HepG2 (cell line): ENCODE data around the gene TM2D1. TPM values are rescaled to one million over a fixed set of nuclear protein-coding genes. Genes with fewer than 3 reads are reported as not detected.

Experiments
- ATAC-seq: fragments of 200-7000 bp; cut with Tn5 transposase; 3 replicates; pipeline ENCODE4 v1.9.1; 2020; ENCODE audit warnings: mild to moderate bottlenecking, moderate library complexity
- BruUV-seq: library from RNA; stranded (reverse); fragments of 400-500 nt; replicated peaks from 2 replicates; lab custom pipeline; 2021; lab: Mats Ljungman, UMichigan
- CTCF ChIA-PET: fragments of 300-600 bp; formaldehyde crosslinking; extraction: SDS; loops from one replicate; lab custom pipeline; 2021; ENCODE audit warnings: low total read pairs, inconsistent platforms, low intra/inter-chr PET ratio; lab: Yijun Ruan, JAX
- POLR2A ChIA-PET: fragments of 350-600 bp; sonication (Branson Sonifier 250); formaldehyde crosslinking; loops from one replicate; lab custom pipeline; 2020; ENCODE audit warnings: antibody characterized with exemption, inconsistent platforms; lab: Yijun Ruan, JAX
- DNase-seq: peaks from one replicate; pipeline ENCODE4 v3.0.0-alpha.2; 2015; ENCODE audit warnings: low spot score
- FAIRE-seq: peaks from 3 replicates; lab custom pipeline; 2011; peaks lifted over from hg19 to GRCh38; lab: Jason Lieb, UNC
- H2AFZ ChIP-seq: one replicate; pipeline ENCODE4 v1.6.1; 2011; ENCODE audit warnings: low read length, inconsistent platforms
- H3K27ac ChIP-seq: fragments of 300-600 bp; 3 replicates; pipeline ENCODE4 v1.8.0; 2011; ENCODE audit warnings: mixed run types, mild to moderate bottlenecking, mixed read lengths, low read length, inconsistent platforms; ENCODE audit not compliant: insufficient read depth; ENCODE audit errors: extremely low read length
- H3K27me3 ChIP-seq, 2 experiments: fragments of 200-600 bp in 1 of 2; 2 replicates in 1 of 2; 3 replicates in 1 of 2; pipeline versions ENCODE4 v1.6.0 to v1.8.0; 2011; ENCODE audit warnings: low read length in 2 of 2, mild to moderate bottlenecking in 2 of 2, moderate library complexity in 2 of 2, inconsistent platforms in 1 of 2; ENCODE audit not compliant: insufficient read depth in 2 of 2, control insufficient read depth in 1 of 2
- H3K36me3 ChIP-seq, 2 experiments: fragments of 200-600 bp in 1 of 2; replicated peaks in 1 of 2; 2 replicates in 1 of 2; 3 replicates in 1 of 2; pipeline versions ENCODE4 v1.5.1 to v1.8.0; 2011; ENCODE audit warnings: low read length in 2 of 2, inconsistent platforms in 1 of 2; ENCODE audit not compliant: insufficient read depth in 2 of 2, control insufficient read depth in 1 of 2
- H3K4me1 ChIP-seq: 2 replicates; pipeline ENCODE4 v1.5.1; 2012; ENCODE audit warnings: low read length, inconsistent platforms; ENCODE audit not compliant: insufficient read depth
- H3K4me2 ChIP-seq: 2 replicates; pipeline ENCODE4 v1.6.0; 2011; ENCODE audit warnings: low read depth, low read length, inconsistent platforms
- H3K4me3 ChIP-seq, 3 experiments: fragments of 200-600 bp in 1 of 3; sonication (generic), shearing (Covaris generic) in 1 of 3; replicated peaks in 1 of 3; 2 replicates each; pipeline ENCODE4 v1.5.1; 2011 to 2016; ENCODE audit warnings: low read length in 3 of 3, inconsistent platforms in 2 of 3, low read depth in 2 of 3, mild to moderate bottlenecking in 2 of 3, control low read depth in 1 of 3, mixed read lengths in 1 of 3; ENCODE audit not compliant: insufficient read depth in 1 of 3
- H3K79me2 ChIP-seq: one replicate; pipeline ENCODE4 v1.6.1; 2011; ENCODE audit warnings: low read length, inconsistent platforms; ENCODE audit not compliant: insufficient read depth
- H3K9ac ChIP-seq: 2 replicates; pipeline ENCODE4 v1.6.0; 2011; ENCODE audit warnings: mild to moderate bottlenecking, low read depth, low read length, inconsistent platforms; ENCODE audit not compliant: insufficient read depth
- H3K9me3 ChIP-seq: 2 replicates; pipeline ENCODE4 v1.5.1; 2012; ENCODE audit warnings: mild to moderate bottlenecking, low read length
- H4K20me1 ChIP-seq: 2 replicates; pipeline ENCODE4 v1.6.0; 2011; ENCODE audit warnings: inconsistent platforms, mild to moderate bottlenecking, low read length, moderate library complexity; ENCODE audit not compliant: insufficient read depth
- CREBL2 ChIP-seq: sonication (generic); formaldehyde crosslinking; IDR thresholded peaks from 2 replicates; pipeline ENCODE4 v1.8.1; 2023; ENCODE audit warnings: missing genetic modification reagents, mild to moderate bottlenecking, borderline replicate concordance
- ELF3 ChIP-seq: IDR thresholded peaks from 2 replicates; pipeline ENCODE4 v1.6.1; 2016; ENCODE audit warnings: missing genetic modification reagents, missing compliant biosample characterization
- ETV5 ChIP-seq: IDR thresholded peaks from 2 replicates; pipeline ENCODE4 v1.6.1; 2018; ENCODE audit warnings: missing biosample characterization, missing genetic modification reagents, inconsistent platforms, borderline replicate concordance
- FOXP1 ChIP-seq, 2 experiments: fragments of 450-650 bp in 1 of 2; IDR thresholded peaks; 2 replicates each; pipeline ENCODE4 v1.6.1; 2017 to 2018; ENCODE audit warnings: antibody characterized with exemption in 1 of 2
- HDAC1 ChIP-seq: sonication (generic); formaldehyde crosslinking; IDR thresholded peaks from 2 replicates; pipeline ENCODE4 v1.5.1; 2020; ENCODE audit warnings: mild to moderate bottlenecking, missing genetic modification reagents
- PPARG ChIP-seq: conservative IDR thresholded peaks from 2 replicates; pipeline ENCODE4 v1.6.1; 2016; ENCODE audit warnings: missing biosample characterization, missing genetic modification reagents
- RXRB ChIP-seq: IDR thresholded peaks from 2 replicates; pipeline ENCODE4 v1.6.1; 2016; ENCODE audit warnings: borderline replicate concordance, missing genetic modification reagents, missing compliant biosample characterization
- SOX6 ChIP-seq, 2 experiments: fragments of 450-650 bp in 1 of 2; sonication (generic) in 1 of 2; formaldehyde crosslinking in 1 of 2; IDR thresholded peaks; 2 replicates each; pipeline versions ENCODE4 v1.4.0 to v1.6.1; 2017 to 2020; ENCODE audit warnings: antibody characterized with exemption in 1 of 2, mild to moderate bottlenecking in 1 of 2, missing genetic modification reagents in 1 of 2
- ZBTB3 ChIP-seq: sonication (generic); formaldehyde crosslinking; IDR thresholded peaks from 2 replicates; pipeline ENCODE4 v1.4.0; 2020; ENCODE audit warnings: low read depth, mild to moderate bottlenecking, moderate library complexity, missing genetic modification reagents, borderline replicate concordance
- WGBS: methylation state at CpG from one replicate; pipeline ENCODE4 v1.1.6; 2017; ENCODE audit warnings: low lambda C conversion rate; 5-methylcytosine and 5-hydroxymethylcytosine counted together
- in situ Hi-C: cut with HindIII; loops from 2 replicates; pipeline ENCODE4 v1.10.0; 2017; ENCODE audit warnings: low pct_unique_long_range_greater_than_20kb; ENCODE audit not compliant: extremely low pct_ligation_motif_present
- intact Hi-C: fragments of 100-400 bp; cut with micrococcal nuclease; formaldehyde crosslinking; loops from one replicate; pipeline ENCODE4 v1.10.0; 2022; ENCODE audit not compliant: unreplicated experiment
- polyA plus RNA-seq, 8 experiments: library from polyadenylated mRNA; depleted of rRNA in 3 of 8; stranded (reverse) in 7 of 8; unstranded in 1 of 8; fragments of >200 nt; fragmentation: Illumina TruSeq in 4 of 8; extraction: Trizol in 4 of 8; gene quantifications; 2 replicates each; pipeline versions ENCODE4 v1.2.1 to v1.2.3, GENCODE V29; 2011 to 2016; ENCODE audit warnings: low read depth in 4 of 8, missing spikeins in 1 of 8, mixed read lengths in 1 of 8; ENCODE audit not compliant: insufficient read depth in 1 of 8
- total RNA-seq, 5 experiments: library from RNA; depleted of rRNA; stranded (reverse); fragments of >200 nt; fragmentation: Illumina TruSeq; extraction: Trizol; gene quantifications; 2 replicates each; pipeline ENCODE4 v1.2.3, GENCODE V29; 2016; ENCODE audit warnings: low read depth in 1 of 5
- TF ChIP-seq, protein P1 (sequence below): IDR thresholded peaks from 2 replicates; pipeline ENCODE4 v1.6.1; 2016; ENCODE audit warnings: low read depth
- TF ChIP-seq, protein P2 (sequence below): sonication (generic); formaldehyde crosslinking; IDR thresholded peaks from 2 replicates; pipeline ENCODE4 v1.5.0; 2020; ENCODE audit warnings: mild to moderate bottlenecking, missing genetic modification reagents, borderline replicate concordance
- TF ChIP-seq, protein P3 (sequence below): sonication (generic); formaldehyde crosslinking; IDR thresholded peaks from 2 replicates; pipeline ENCODE4 v1.4.0; 2020; ENCODE audit warnings: missing genetic modification reagents, mild to moderate bottlenecking, borderline replicate concordance

The TM2D1 gene
- total and polyA plus RNA-seq, 2 of the 13 experiments (the other 11 are each of a cell fraction or from before 2014, with no cell fraction given) = 26.6 to 49.0 TPM

DNA sequence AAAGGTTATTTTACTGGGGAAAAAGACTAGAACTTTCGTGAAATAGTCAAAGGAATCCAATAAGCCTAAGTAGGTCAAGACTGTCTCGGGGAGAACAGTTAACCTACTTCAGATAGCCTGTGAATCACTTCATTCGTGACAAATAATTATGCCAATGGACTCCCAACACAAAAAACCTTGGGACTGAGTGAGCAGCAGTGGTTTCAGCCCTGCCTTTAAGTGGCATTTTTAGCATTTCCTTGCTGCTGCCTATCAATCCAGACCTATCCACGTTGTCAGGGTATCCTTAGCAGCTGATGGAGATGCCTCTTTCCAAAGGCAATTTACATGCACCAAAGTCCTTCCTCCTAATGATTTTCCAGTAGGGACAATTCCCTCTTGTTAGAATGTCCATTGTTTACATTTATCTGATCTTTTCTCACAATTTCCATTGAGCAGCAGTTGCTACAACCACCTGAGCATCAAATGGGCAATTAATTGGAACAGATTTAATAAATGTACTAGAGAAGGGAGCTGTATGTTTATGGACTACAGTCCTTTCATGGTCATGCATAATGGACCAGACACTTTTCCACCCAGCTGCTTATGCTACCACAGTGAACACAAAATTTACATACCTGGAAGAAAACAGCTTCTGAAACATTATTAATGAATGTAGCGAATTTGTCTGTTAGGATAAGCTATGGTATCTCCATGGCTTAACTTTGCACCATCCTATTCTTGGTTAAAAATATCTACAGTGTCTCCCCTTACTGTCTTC, 75.8 kb downstream of the TM2D1 start (continued):
- TF ChIP-seq, protein P1, sequence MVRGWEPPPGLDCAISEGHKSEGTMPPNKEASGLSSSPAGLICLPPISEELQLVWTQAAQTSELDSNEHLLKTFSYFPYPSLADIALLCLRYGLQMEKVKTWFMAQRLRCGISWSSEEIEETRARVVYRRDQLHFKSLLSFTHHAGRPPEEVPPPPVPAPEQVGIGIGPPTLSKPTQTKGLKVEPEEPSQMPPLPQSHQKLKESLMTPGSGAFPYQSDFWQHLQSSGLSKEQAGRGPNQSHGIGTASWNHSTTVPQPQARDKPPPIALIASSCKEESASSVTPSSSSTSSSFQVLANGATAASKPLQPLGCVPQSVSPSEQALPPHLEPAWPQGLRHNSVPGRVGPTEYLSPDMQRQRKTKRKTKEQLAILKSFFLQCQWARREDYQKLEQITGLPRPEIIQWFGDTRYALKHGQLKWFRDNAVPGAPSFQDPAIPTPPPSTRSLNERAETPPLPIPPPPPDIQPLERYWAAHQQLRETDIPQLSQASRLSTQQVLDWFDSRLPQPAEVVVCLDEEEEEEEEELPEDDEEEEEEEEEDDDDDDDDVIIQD = no peak
- no peak for TF ChIP-seq SOX6 (IDR thresholded peaks at IDR 0.05)
- no peak for TF ChIP-seq SOX6 (CRISPR knock-in tag; IDR thresholded peaks at IDR 0.05)
- no peak for TF ChIP-seq ZBTB3 (CRISPR knock-in tag)
- TF ChIP-seq, protein P2, sequence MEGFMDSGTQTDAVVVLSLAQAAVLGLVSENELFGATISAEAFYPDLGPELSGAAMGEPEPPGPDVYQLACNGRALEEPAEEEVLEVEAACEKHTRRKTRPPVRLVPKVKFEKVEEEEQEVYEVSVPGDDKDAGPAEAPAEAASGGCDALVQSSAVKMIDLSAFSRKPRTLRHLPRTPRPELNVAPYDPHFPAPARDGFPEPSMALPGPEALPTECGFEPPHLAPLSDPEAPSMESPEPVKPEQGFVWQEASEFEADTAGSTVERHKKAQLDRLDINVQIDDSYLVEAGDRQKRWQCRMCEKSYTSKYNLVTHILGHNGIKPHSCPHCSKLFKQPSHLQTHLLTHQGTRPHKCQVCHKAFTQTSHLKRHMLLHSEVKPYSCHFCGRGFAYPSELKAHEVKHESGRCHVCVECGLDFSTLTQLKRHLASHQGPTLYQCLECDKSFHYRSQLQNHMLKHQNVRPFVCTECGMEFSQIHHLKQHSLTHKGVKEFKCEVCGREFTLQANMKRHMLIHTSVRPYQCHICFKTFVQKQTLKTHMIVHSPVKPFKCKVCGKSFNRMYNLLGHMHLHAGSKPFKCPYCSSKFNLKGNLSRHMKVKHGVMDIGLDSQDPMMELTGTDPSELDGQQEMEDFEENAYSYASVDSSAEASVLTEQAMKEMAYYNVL (CRISPR knock-in tag) = no peak
- TF ChIP-seq, all 625 proteins: peak for 0

DNA sequence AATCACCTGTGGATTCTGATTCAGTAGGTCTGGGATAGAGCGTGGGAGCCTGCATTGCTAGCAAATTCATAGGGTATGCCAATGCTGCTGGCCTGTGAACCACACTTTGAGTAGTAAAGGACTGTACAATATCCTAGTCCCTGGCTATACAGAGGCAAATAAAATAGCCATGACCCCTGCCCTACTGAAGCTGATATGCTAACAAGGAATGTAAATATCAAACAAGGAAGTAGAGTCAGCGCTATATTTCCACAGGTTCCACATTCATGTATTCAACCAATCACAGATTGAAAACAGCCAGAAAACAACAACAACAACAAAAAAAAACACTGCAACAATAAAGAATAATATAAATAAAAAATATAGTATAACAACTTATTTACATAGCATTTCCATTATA, 77.8 kb downstream of the TM2D1 start:
- intact Hi-C loops = no loop called here
- Histone ChIP-seq H3K79me2 (no peaks in the 10 kb centered on the region), H3K4me1 (peaks cover 6% of the 10 kb centered on the region; the same call in 1 of the 2 replicates), H3K36me3 (no peaks in the 10 kb centered on the region), H3K9me3 (no peaks in the 10 kb centered on the region), H3K27me3 (peaks cover 0 to 9% of the 10 kb centered on the region in 2 experiments; a peak in 1 of 5 replicates), H2AFZ (no peak overlapping the region), H3K27ac (no peak overlapping the region), H4K20me1 (no peaks in the 10 kb centered on the region), H3K4me3 (no peak overlapping the region), H3K9ac (no peak overlapping the region), H3K4me2 (no peak overlapping the region)
- in situ Hi-C loops = loop anchor here (10.0 kb wide), 1 partner anchor 672 kb away; no protein-coding TSS in a partner anchor
- 52% methylated on average over 2 of the region's 2 CpGs for WGBS
- FAIRE-seq (no peak), ATAC-seq (0 out of 3 replicates have a peak, but pooled peaks have one; percentile 24), DNase-seq (peak; percentile 15)
- no TSS peak for BruUV-seq
- CTCF ChIA-PET = no interaction called here
- POLR2A ChIA-PET = no interaction called here
- TF ChIP-seq FOXP1 (IDR thresholded peaks at IDR 0.05) (0 out of 2 replicates have a peak, but pooled peaks have one; percentile 31), FOXP1 (CRISPR knock-in tag; IDR thresholded peaks at IDR 0.05) (no peak), ELF3 (peak; percentile 73), CREBL2 (no peak), PPARG (CRISPR knock-in tag) (peak; percentile 77), HDAC1 (CRISPR knock-in tag) (no peak), ETV5 (CRISPR knock-in tag) (no peak), RXRB (CRISPR knock-in tag) (peak; percentile 59; the same call in 1 of the 2 replicates)
- TF ChIP-seq, protein P3, sequence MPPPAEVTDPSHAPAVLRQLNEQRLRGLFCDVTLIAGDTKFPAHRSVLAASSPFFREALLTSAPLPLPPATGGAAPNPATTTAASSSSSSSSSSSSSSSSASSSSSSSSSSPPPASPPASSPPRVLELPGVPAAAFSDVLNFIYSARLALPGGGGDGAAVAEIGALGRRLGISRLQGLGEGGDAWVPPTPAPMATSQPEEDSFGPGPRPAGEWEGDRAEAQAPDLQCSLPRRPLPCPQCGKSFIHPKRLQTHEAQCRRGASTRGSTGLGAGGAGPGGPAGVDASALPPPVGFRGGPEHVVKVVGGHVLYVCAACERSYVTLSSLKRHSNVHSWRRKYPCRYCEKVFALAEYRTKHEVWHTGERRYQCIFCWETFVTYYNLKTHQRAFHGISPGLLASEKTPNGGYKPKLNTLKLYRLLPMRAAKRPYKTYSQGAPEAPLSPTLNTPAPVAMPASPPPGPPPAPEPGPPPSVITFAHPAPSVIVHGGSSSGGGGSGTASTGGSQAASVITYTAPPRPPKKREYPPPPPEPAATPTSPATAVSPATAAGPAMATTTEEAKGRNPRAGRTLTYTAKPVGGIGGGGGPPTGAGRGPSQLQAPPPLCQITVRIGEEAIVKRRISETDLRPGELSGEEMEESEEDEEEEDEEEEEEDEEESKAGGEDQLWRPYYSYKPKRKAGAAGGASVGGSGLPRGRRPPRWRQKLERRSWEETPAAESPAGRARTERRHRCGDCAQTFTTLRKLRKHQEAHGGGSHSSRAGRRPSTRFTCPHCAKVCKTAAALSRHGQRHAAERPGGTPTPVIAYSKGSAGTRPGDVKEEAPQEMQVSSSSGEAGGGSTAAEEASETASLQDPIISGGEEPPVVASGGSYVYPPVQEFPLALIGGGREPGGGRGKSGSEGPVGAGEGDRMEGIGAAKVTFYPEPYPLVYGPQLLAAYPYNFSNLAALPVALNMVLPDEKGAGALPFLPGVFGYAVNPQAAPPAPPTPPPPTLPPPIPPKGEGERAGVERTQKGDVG (CRISPR knock-in tag) = no peak
